Erythroblast (primary cell): ENCODE measurements around the gene GMDS.

Experiments
- GATA1 ChIP-seq: IDR thresholded peaks from 2 replicates; pipeline ENCODE4 v1.6.1; 2011; ENCODE audit warnings: low read depth, mild to moderate bottlenecking, control low read depth, low read length, moderate library complexity
- POLR2A ChIP-seq: IDR thresholded peaks from 2 replicates; pipeline ENCODE4 v1.6.1; 2011; ENCODE audit warnings: mild to moderate bottlenecking, low read length

GRCh38 chr6:1940381-1940780 lies 305.0 kb downstream of the GMDS start:
- TF ChIP-seq POLR2A = no peak
- TF ChIP-seq GATA1 = no peak
